C4-2B (cell line): ENCODE measurements around the gene ARRDC4.

Source experiments
- H3K27ac ChIP-seq: fragments of 450-650 bp; 2 replicates; pipeline ENCODE4 v1.5.1; 2017
- CTCF ChIP-seq: fragments of 450-650 bp; conservative IDR thresholded peaks from 2 replicates; pipeline ENCODE4 v1.5.1; 2017; ENCODE audit warnings: mild to moderate bottlenecking
- ZFX ChIP-seq: fragments of 450-650 bp; IDR thresholded peaks from 2 replicates; pipeline ENCODE4 v1.6.1; 2017

The ARRDC4 gene

GRCh38 chr15:97960364-97961066 lies at the start of gene ARRDC4:
Gene ARRDC4, plus strand, starts transcription at chr15:97960703. Its CDS starts 159 bp downstream, at chr15:97960862.
- TF ChIP-seq CTCF, result no peak
- peak; percentile 90 for TF ChIP-seq ZFX
- H3K27ac ChIP-seq, result peak within 1 kb of the TSS; percentile 71

GRCh38 chr15:97914711-97915110 lies 45.8 kb upstream of the ARRDC4 start:
- no peak for TF ChIP-seq ZFX
- no peak for TF ChIP-seq CTCF
- H3K27ac ChIP-seq, result no peak overlapping the region

- no peak overlapping the region for H3K27ac ChIP-seq
- TF ChIP-seq ZFX (no peak), CTCF (no peak)
These were observed 45.2 kb upstream of the ARRDC4 start for GRCh38 chr15:97915261-97915660.

GRCh38 chr15:97921296-97921865 lies 39.1 kb upstream of the ARRDC4 start:
- no peak overlapping the region for H3K27ac ChIP-seq
- TF ChIP-seq CTCF (no peak), ZFX (no peak)

GRCh38 chr15:97929456-97930229 lies 30.9 kb upstream of the ARRDC4 start:
- H3K27ac ChIP-seq, result no peak overlapping the region
- no peak for TF ChIP-seq ZFX
- no peak for TF ChIP-seq CTCF

GRCh38 chr15:97930230-97930629 lies 30.3 kb upstream of the ARRDC4 start:
- TF ChIP-seq CTCF, result no peak
- TF ChIP-seq ZFX, result no peak
- H3K27ac ChIP-seq, result no peak overlapping the region

- H3K27ac ChIP-seq, result no peak overlapping the region
- TF ChIP-seq CTCF (no peak), ZFX (no peak)
These were observed 29.2 kb upstream of the ARRDC4 start for GRCh38 chr15:97931314-97931713.
